NCI-H1436 (cell line): ENCODE data around the gene ARHGAP32.
"Not testable (repeated sequence)": the region's sequence is repeated elsewhere in the genome, so short reads cannot be mapped to it uniquely, and the experiment has no call there.

Experiments
- DNase-seq: peaks from one replicate; lab custom pipeline; 2025; lab: John Stamatoyannopoulos, UW

Gene ARHGAP32

DNA sequence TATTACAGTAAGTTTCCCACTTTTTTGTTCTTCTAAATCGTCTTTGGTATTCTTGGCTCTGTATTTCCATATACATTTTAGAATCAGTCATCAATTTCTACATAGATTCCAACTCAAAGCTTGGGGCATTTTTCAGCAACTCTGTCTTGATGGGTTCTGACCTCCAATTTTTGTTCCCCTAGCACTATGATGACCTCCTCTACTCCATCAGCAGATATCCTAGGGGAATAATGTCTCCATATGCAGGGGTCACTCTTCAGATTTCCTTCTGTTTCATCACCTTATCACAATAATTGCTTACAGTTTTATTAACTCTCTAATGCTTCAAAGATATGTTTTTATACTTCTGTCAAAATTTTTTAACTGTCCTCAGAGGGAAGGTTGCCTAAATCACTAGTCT lies 158.1 kb downstream of the ARHGAP32 start:
- DNase-seq = no peak

- no peak for DNase-seq
These were observed 168.0 kb downstream of the ARHGAP32 start for GRCh38 chr11:129023968-129024676.

GRCh38 chr11:129021295-129021694 lies 170.8 kb downstream of the ARHGAP32 start:
- no peak for DNase-seq

DNA sequence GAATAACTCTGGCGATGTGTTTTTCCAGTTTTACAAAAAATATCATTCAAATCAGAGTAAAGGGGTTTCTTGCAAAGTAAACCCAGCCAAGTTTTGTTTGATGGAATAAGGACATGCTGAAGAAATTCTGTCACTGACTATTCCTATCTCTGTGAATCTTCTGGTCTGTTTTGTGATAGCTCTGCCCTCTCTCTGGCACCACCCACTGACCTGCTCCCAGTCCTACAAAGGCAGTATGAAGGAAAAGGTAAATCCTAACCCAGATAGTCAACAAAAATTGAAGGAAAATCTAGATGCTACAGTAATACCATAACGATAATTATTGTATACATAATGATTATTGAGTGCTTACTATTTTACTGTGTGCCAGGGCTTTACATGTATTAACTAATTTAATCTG lies 173.1 kb downstream of the ARHGAP32 start:
- no peak for DNase-seq

GRCh38 chr11:129018126-129018525 lies 174.0 kb downstream of the ARHGAP32 start:
- no peak for DNase-seq

- no peak for DNase-seq
These were observed 178.2 kb downstream of the ARHGAP32 start for GRCh38 chr11:129013737-129014475.

DNA sequence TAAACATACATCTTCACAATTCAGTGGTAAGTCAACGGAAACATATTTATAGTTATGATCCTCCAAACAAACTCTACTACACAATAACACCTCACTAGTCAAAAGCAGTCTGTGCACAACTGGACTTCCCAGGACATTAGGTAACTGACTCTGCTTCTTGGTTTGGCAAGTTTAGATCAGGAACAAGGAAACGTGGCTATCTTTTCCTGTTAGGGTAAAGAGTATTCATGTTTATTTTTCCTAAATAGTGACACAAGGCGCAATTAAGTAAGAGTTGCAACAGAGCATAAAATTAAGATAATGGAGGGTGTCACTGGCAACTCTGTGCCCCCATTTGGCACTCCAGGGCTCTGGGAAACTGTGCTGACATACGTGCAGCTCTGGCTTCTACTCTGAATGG lies 179.2 kb downstream of the ARHGAP32 start:
- no peak for DNase-seq

GRCh38 chr11:129006161-129006560 lies 186.0 kb downstream of the ARHGAP32 start:
- no peak for DNase-seq

DNA sequence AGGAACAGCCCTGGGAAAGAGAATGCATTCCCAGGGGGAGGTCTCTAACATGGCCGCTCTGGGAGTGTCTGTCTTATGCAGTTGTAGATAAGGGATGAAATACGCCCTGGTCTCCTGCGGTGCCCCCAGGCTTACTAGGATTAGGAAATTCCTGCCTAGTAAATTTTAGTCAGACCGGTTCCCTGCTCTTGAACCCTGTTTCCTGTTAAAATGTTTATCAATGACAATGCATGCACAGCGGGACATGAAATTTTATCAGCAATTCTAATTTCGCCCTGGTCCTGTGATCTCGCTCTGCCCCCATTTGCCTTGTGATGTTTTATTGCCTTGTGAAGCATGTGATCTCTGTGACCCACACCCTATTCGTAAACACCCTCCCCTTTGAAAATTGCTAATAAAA lies 193.0 kb downstream of the ARHGAP32 start:
- DNase-seq = not testable (repeated sequence)

- DNase-seq = no peak
These were observed 203.7 kb downstream of the ARHGAP32 start for GRCh38 chr11:128988242-128988970.

- DNase-seq = no peak
These were observed 206.2 kb downstream of the ARHGAP32 start for GRCh38 chr11:128985880-128986279.

DNA sequence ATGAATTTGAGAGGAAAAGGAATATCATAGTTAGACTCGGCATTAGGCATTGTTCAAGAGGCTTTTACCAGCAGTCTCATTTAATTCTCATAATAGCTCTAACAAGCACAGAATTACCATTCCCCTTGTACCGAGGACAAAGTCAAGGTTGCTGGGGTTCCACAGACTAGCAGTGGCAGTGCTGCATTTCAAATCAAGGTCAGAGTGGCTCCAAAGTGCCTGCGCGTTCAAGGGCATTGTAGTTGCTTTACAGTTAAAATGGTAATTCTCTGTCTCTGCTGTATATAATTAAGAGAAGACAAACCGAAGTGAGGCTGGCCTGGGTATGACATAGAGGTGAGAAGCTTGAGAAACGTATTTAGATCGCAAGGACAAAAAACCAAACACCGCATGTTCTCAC lies 209.1 kb downstream of the ARHGAP32 start:
- no peak for DNase-seq

GRCh38 chr11:128981254-128981653 lies 210.9 kb downstream of the ARHGAP32 start:
- no peak for DNase-seq

DNA sequence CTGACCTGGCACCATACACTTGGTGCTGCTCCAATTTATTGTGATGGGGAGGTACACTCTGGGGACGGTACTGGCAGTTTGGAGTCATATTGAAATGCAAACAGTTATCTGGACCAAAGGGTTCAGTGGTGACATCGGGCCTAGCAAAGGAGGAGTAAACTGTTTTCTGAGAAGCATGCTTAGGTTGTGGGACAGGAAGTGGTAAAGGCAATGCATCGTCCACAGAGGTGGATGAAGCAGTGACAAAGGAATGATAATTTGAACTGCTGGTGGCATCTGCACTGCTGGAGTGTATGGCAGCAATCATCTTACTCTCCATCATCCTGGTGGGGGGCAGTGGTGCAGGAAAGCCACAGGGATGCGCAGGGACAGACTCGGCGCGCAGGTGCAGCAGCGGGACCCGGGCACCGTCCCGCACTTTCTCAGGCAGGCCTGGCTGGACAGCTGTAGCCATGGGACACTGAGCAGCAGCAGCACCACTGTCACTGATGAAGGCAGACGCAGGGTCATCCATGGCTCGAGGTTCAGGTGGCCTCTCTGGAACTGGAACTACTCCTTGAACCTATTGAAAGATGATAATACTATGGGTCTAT lies 221.4 kb downstream of the ARHGAP32 start:
- DNase-seq = no peak

GRCh38 chr11:128968916-128969315 lies 223.2 kb downstream of the ARHGAP32 start:
- DNase-seq = no peak

- DNase-seq = no peak
These were observed 224.5 kb downstream of the ARHGAP32 start for GRCh38 chr11:128967578-128967977.

DNA sequence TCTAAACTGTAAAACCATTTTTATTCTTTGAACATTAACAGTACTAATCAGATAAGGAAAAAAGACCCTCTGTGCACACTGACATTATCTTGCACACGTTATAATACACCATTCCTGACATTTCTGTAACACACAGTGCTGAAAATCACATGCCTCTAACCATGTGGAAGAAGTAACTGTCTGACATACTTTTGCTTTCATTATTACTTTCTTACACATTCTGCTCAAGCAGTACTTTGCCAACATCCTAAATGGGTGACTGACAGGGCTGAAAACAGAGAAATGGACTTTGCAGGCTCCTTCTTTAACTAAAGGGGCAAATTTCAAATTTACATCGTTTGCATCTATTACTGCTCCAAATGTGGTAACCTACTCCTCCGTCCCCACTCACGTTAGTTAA lies 226.6 kb downstream of the ARHGAP32 start:
- DNase-seq = no peak

- DNase-seq = no peak
These were observed 227.6 kb downstream of the ARHGAP32 start for GRCh38 chr11:128964463-128964930.

DNA sequence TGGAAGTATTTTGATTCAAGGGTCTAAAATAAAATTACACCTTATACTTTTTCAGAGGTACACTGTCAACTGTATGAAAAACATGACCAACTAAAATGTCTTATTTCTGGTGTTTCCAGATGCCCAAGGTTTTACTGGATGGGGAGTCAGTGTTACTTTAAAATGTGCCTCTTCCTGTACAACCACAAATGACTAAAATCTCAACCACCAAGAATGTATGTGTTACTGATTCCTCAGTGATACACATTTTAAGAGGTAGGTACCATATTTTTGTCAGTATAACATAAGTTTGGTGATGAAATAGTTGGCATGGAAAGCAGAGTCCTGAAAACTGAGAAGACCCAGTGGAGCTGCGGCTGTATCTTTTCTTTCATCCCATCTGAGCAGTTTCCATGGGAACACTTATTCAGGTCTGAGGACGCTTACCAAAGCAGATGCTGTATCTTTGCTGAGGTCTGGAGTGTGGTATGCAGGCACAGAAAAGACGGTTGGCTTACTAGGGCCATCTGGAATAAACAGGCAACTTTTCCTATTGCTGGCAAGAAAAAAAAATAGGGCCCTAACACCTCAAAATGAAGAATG lies 228.3 kb downstream of the ARHGAP32 start:
- DNase-seq = no peak

GRCh38 chr11:128962896-128963295 lies 229.2 kb downstream of the ARHGAP32 start:
- DNase-seq = no peak

DNA sequence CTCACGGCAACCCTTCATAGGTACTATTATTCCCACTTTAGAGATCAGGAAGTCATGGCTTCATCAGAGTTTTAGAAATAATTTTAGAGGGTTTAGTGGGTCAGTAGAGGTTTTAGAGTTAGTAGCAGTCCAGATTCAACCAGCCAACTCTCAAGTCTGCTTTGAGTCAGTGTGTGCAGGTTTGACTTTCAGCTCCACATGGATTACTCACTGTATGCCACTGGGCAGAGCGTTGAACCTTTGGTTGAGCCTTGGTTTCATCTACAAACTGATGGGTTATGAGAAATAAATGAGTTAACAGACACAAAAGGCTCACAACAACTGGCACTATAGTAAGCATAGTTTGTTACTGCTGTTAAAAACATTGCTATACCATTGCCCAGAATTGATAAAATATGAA lies 230.5 kb downstream of the ARHGAP32 start:
- DNase-seq = no peak

DNA sequence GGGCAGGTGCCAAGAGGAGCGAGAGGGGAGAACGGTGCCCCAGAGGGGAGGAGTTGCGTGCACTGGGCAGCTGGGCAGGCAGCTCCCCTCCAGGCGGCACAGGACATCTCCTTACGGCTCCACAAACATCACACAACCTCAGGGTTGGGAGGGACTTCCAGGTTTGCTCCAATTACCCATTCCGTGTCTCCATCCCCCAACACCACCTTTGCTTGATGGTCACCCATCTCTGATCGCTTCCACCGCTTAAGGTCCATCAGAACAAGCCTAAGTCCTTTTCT lies 235.0 kb downstream of the ARHGAP32 start:
- DNase-seq = no peak
